AG04449 (cell line): Measurements from ENCODE around the gene UROC1.

Source experiments
- CTCF ChIA-PET: fragments of 350-600 bp; formaldehyde crosslinking; extraction: SDS; loops from one replicate; lab custom pipeline; 2021; ENCODE audit warnings: antibody characterized with exemption; lab: Yijun Ruan, JAX
- POLR2A ChIA-PET: fragments of 400-600, 350-600 bp; formaldehyde crosslinking; extraction: SDS; loops from one replicate; lab custom pipeline; 2020; ENCODE audit warnings: antibody characterized with exemption, inconsistent platforms; lab: Yijun Ruan, JAX
- DNase-seq: peaks from one replicate; pipeline ENCODE4 v3.0.0-alpha.2; 2010; ENCODE audit warnings: low read depth, low spot score
- H3K4me3 ChIP-seq: 2 replicates; pipeline ENCODE4 v1.5.1; 2011; ENCODE audit warnings: low read depth, mild to moderate bottlenecking, control low read depth, low read length
- CTCF ChIP-seq: IDR thresholded peaks from one replicate; pipeline ENCODE4 v1.5.1; 2011; ENCODE audit warnings: mild to moderate bottlenecking, moderate library complexity, low read length, control low read depth, inconsistent platforms; ENCODE audit not compliant: insufficient read depth; ENCODE audit errors: missing control alignments

The UROC1 gene

GRCh38 chr3:126527455-126528211 lies 10.1 kb upstream of the UROC1 start:
- no peak for TF ChIP-seq CTCF
- H3K4me3 ChIP-seq, result no peak overlapping the region
- DNase-seq, result no peak
- POLR2A ChIA-PET, result interaction anchor here (1.1 kb wide), 1 partner anchor 9 kb away, joined by 3 read pairs; no protein-coding TSS in a partner anchor
- CTCF ChIA-PET, result interaction anchor here (0.8 to 1.8 kb wide), 5 partner anchors 117 to 1020 kb away, joined by 3 to 6 read pairs (median 3); no protein-coding TSS in a partner anchor

GRCh38 chr3:126527006-126527405 lies 9.4 kb upstream of the UROC1 start:
- POLR2A ChIA-PET, result interaction anchor here (1.1 kb wide), 1 partner anchor 8 kb away, joined by 3 read pairs; no protein-coding TSS in a partner anchor
- DNase-seq, result no peak
- no peak overlapping the region for H3K4me3 ChIP-seq
- TF ChIP-seq CTCF, result no peak
- CTCF ChIA-PET, result interaction anchor here (0.8 to 1.8 kb wide), 5 partner anchors 117 to 1021 kb away, joined by 3 to 6 read pairs (median 3); no protein-coding TSS in a partner anchor

GRCh38 chr3:126526668-126527005 lies 9.1 kb upstream of the UROC1 start:
- CTCF ChIA-PET, result interaction anchor here (1.0 to 1.8 kb wide), 4 partner anchors 118 to 1021 kb away, joined by 3 to 6 read pairs (median 3); no protein-coding TSS in a partner anchor
- H3K4me3 ChIP-seq, result no peak overlapping the region
- POLR2A ChIA-PET, result interaction anchor here (1.1 kb wide), 1 partner anchor 8 kb away, joined by 3 read pairs; no protein-coding TSS in a partner anchor

GRCh38 chr3:126525853-126526667 lies 8.5 kb upstream of the UROC1 start:
- H3K4me3 ChIP-seq, result no peak overlapping the region
- no peak for TF ChIP-seq CTCF
- DNase-seq, result no peak
- CTCF ChIA-PET, result interaction anchor here (1.0 to 1.8 kb wide), 3 partner anchors 118 to 1022 kb away, joined by 3 to 6 read pairs (median 3); no protein-coding TSS in a partner anchor
- POLR2A ChIA-PET, result interaction anchor here (1.1 kb wide), 1 partner anchor 7 kb away, joined by 3 read pairs; no protein-coding TSS in a partner anchor

More at GRCh38 chr3:126526668-126527005, 9.1 kb upstream of the UROC1 start:
- no peak for DNase-seq
- no peak for TF ChIP-seq CTCF

- ChIA-PET POLR2A (no interaction called here), CTCF (no interaction called here)
- TF ChIP-seq CTCF, result no peak
- H3K4me3 ChIP-seq, result no peak overlapping the region
- DNase-seq, result no peak
Measured at GRCh38 chr3:126525091-126525852, 7.7 kb upstream of the UROC1 start.
